Measurements from ENCODE around the gene DIPK1C.

Gene DIPK1C

GRCh38 chr18:74430231-74430630 lies 26.9 kb downstream of the DIPK1C start:
- no peaks in the 10 kb centered on the region for H3K4me1 ChIP-seq (ENCODE audit: insufficient read depth, low read length, poor library complexity, severe bottlenecking)

GRCh38 chr18:74429096-74429495 lies 28.0 kb downstream of the DIPK1C start:
- 0 out of 2 replicates have a peak, but pooled peaks cover 4% of the 10 kb centered on the region for H3K9me3 ChIP-seq (ENCODE audit: insufficient read depth, low read depth, low read length)
- no peaks in the 10 kb centered on the region for H3K27me3 ChIP-seq (ENCODE audit: insufficient read depth, low read length, poor library complexity, severe bottlenecking)
- no peaks in the 10 kb centered on the region for H4K20me1 ChIP-seq (ENCODE audit: insufficient read depth, low read length, poor library complexity, severe bottlenecking)
- H2AFZ ChIP-seq (ENCODE audit: low read length), result no peak overlapping the region
- H3K9ac ChIP-seq (ENCODE audit: low read depth, low read length, poor library complexity, severe bottlenecking), result no peak overlapping the region
- TF ChIP-seq EZH2phosphoT487 (IDR thresholded peaks at IDR 0.05; ENCODE audit: borderline replicate concordance), result no peak
- TF ChIP-seq CTCF (conservative IDR thresholded peaks at IDR 0.05; ENCODE audit: low read length), result no peak
- no peak overlapping the region for H3K4me2 ChIP-seq (ENCODE audit: low read depth, low read length, poor library complexity, severe bottlenecking)
- no peaks in the 10 kb centered on the region for H3K4me1 ChIP-seq (ENCODE audit: insufficient read depth, low read length, poor library complexity, severe bottlenecking)
- no peaks in the 10 kb centered on the region for H3F3A ChIP-seq (ENCODE audit: low read depth)
- no peaks in the 10 kb centered on the region for H3K79me2 ChIP-seq (ENCODE audit: insufficient read depth, low read length)
- H3K4me3 ChIP-seq (ENCODE audit: low read length, poor library complexity, severe bottlenecking), result no peak overlapping the region
- no peaks in the 10 kb centered on the region for H3K9me2 ChIP-seq (replicated peaks; ENCODE audit: low read depth, low read length)
- H3K36me3 ChIP-seq (ENCODE audit: insufficient read depth, low read length), result no peaks in the 10 kb centered on the region

More at GRCh38 chr18:74430231-74430630, 26.9 kb downstream of the DIPK1C start:
- H3K36me3 ChIP-seq (ENCODE audit: insufficient read depth, low read length), result no peaks in the 10 kb centered on the region
- TF ChIP-seq EZH2phosphoT487 (IDR thresholded peaks at IDR 0.05; ENCODE audit: borderline replicate concordance) (no peak), CTCF (conservative IDR thresholded peaks at IDR 0.05; ENCODE audit: low read length) (no peak)
- no peaks in the 10 kb centered on the region for H3K79me2 ChIP-seq (ENCODE audit: insufficient read depth, low read length)
- no peak overlapping the region for H2AFZ ChIP-seq (ENCODE audit: low read length)
- no peak overlapping the region for H3K9ac ChIP-seq (ENCODE audit: low read depth, low read length, poor library complexity, severe bottlenecking)
- H4K20me1 ChIP-seq (ENCODE audit: insufficient read depth, low read length, poor library complexity, severe bottlenecking), result no peaks in the 10 kb centered on the region
- H3K27me3 ChIP-seq (ENCODE audit: insufficient read depth, low read length, poor library complexity, severe bottlenecking), result no peaks in the 10 kb centered on the region
- H3K4me3 ChIP-seq (ENCODE audit: low read length, poor library complexity, severe bottlenecking), result no peak overlapping the region
- no peaks in the 10 kb centered on the region for H3F3A ChIP-seq (ENCODE audit: low read depth)
- H3K9me3 ChIP-seq (ENCODE audit: insufficient read depth, low read depth, low read length), result no peaks in the 10 kb centered on the region
- no peaks in the 10 kb centered on the region for H3K9me2 ChIP-seq (replicated peaks; ENCODE audit: low read depth, low read length)
- no peak overlapping the region for H3K4me2 ChIP-seq (ENCODE audit: low read depth, low read length, poor library complexity, severe bottlenecking)

GRCh38 chr18:74427442-74428112 lies 29.5 kb downstream of the DIPK1C start:
- no peaks in the 10 kb centered on the region for H3K27me3 ChIP-seq (ENCODE audit: insufficient read depth, low read length, poor library complexity, severe bottlenecking)
- no peak overlapping the region for H2AFZ ChIP-seq (ENCODE audit: low read length)
- H3K9me2 ChIP-seq (replicated peaks; ENCODE audit: low read depth, low read length), result no peaks in the 10 kb centered on the region
- no peaks in the 10 kb centered on the region for H3K4me1 ChIP-seq (ENCODE audit: insufficient read depth, low read length, poor library complexity, severe bottlenecking)
- no peak overlapping the region for H3K9ac ChIP-seq (ENCODE audit: low read depth, low read length, poor library complexity, severe bottlenecking)
- no peak overlapping the region for H3K4me2 ChIP-seq (ENCODE audit: low read depth, low read length, poor library complexity, severe bottlenecking)
- no peaks in the 10 kb centered on the region for H3F3A ChIP-seq (ENCODE audit: low read depth)
- TF ChIP-seq EZH2phosphoT487 (IDR thresholded peaks at IDR 0.05; ENCODE audit: borderline replicate concordance) (no peak), CTCF (conservative IDR thresholded peaks at IDR 0.05; ENCODE audit: low read length) (no peak)
- H3K36me3 ChIP-seq (ENCODE audit: insufficient read depth, low read length), result no peaks in the 10 kb centered on the region
- no peaks in the 10 kb centered on the region for H3K79me2 ChIP-seq (ENCODE audit: insufficient read depth, low read length)
- H3K4me3 ChIP-seq (ENCODE audit: low read length, poor library complexity, severe bottlenecking), result no peak overlapping the region
- 0 out of 2 replicates have a peak, but pooled peaks cover 4% of the 10 kb centered on the region for H3K9me3 ChIP-seq (ENCODE audit: insufficient read depth, low read depth, low read length)
- no peaks in the 10 kb centered on the region for H4K20me1 ChIP-seq (ENCODE audit: insufficient read depth, low read length, poor library complexity, severe bottlenecking)
